HS-5 (cell line): ENCODE results near the gene PDE7B.

Experiments used
- DNase-seq: peaks from one replicate; pipeline ENCODE4 v3.0.0-alpha.2; 2012; ENCODE audit warnings: low read depth

PDE7B gene

DNA sequence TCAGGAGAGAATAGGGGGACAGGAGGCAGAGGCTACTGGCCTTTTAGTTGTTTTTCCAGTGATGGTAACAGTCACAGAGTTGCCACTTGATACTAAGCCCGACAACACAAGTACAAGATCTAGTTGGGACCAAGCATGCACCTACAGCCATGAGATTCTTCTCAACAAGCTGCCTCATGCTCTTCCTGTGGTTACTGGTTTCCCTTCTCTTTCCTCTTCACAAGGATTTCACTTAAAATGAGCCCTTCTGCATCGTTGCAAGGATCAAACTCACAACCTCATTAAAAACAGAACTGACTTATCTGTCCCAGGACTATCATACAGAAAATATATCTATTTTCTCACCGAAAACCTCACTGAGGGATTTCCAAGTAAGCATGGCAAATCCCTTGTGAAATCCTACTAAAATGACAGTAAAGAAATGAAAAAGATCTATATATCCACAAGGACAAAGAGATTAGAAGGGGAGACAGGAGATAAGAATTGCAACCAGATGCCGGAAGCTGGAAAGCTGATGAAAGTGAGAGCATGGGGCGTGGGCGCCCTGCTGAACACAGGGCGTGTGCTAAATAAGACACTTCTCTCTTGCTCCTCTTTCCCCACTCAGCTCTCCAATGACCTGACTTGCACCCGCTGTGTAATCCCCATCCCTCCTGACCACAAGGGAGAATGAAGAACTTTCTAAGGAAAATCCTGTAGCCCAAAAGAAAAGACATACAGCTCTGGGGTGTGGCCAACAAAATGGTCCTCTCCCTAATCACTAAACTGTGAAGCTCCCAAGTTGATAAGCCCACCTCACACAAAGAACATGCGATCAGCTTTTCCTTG, 385.2 kb downstream of the PDE7B start:
- no peak for DNase-seq

DNA sequence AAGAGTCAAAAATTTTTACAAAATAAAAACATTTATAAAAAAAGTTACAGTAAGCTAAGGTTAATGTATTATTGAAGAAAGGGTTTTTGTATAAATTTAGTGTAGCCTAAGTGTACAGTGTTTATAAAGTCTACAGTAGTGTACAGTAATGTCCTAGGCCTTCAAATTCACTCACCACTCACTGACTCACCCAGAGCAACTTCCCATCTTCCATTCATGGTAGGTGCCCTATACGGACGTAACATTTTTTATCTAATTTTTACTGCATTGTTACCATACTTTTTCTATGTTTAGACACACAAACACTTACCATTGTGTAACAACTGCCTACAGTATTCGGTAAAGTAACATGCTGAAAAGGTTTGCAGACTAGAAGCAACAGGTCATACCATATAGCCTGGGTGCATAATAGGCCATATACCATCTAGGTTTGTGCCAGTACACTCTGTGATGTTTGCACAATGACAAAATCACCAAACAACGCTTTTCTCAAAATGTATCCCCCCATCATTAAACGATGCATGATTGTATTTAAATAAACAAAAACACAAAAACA, 392.6 kb downstream of the PDE7B start:
- no peak for DNase-seq
